SU-DHL-6 (cell line): ENCODE measurements around the gene SLC7A11.

ENCODE experiments used
- EZH2phosphoT487 ChIP-seq: fragments of 200-600 bp; sonication (generic), shearing (Covaris generic); conservative IDR thresholded peaks from 2 replicates; pipeline ENCODE4 v1.6.1; 2018; ENCODE audit warnings: mild to moderate bottlenecking, antibody characterized with exemption, low read length, moderate library complexity, mixed read lengths
- TF ChIP-seq, protein P1 (sequence below): fragments of 200-600 bp; sonication (generic); IDR thresholded peaks from one replicate; pipeline ENCODE4 v1.5.1; 2017; ENCODE audit warnings: antibody characterized with exemption, mild to moderate bottlenecking, low read length, moderate library complexity; ENCODE audit not compliant: insufficient read depth, poor library complexity, severe bottlenecking

DNA sequence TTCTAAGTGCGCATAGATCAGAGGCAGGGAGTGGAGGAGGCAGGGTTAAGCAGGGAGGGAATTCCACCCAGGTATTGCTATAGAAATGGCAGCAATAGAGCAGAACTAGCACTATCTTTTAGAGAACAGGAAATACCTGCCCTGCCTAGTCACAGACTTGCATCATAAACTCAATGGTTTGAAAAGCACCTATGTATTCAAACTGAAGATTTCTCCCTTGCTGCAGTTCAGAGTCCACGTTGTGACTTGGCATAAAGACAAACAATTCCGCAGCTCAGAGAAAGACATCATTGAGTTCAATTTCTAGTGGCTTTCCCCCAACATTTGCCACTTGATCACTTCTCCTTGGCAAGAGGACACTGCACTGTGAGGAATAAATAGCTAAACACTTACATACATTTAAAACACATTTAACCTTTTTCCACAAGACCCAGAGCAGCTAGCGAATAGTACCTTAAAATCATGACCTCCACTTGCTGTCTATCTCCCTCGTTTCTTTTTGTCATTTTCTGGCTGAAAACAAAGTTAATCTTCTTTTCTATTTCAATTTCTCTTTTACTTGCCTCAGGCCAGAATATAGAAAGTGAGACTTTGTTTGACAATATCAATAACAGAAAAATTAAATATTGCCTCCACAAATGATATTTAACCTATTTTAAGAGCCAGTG, 42.4 kb downstream of the SLC7A11 start:
- TF ChIP-seq, protein P1, sequence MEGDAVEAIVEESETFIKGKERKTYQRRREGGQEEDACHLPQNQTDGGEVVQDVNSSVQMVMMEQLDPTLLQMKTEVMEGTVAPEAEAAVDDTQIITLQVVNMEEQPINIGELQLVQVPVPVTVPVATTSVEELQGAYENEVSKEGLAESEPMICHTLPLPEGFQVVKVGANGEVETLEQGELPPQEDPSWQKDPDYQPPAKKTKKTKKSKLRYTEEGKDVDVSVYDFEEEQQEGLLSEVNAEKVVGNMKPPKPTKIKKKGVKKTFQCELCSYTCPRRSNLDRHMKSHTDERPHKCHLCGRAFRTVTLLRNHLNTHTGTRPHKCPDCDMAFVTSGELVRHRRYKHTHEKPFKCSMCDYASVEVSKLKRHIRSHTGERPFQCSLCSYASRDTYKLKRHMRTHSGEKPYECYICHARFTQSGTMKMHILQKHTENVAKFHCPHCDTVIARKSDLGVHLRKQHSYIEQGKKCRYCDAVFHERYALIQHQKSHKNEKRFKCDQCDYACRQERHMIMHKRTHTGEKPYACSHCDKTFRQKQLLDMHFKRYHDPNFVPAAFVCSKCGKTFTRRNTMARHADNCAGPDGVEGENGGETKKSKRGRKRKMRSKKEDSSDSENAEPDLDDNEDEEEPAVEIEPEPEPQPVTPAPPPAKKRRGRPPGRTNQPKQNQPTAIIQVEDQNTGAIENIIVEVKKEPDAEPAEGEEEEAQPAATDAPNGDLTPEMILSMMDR, result no peak
- TF ChIP-seq EZH2phosphoT487, result no peak
